Bronchus fibroblast of lung (primary cell): Measurements from ENCODE around the gene UMODL1. TPM values are rescaled to one million over a fixed set of nuclear protein-coding genes. Genes with fewer than 3 reads are reported as not detected.

Experiments
- total RNA-seq: library from RNA; depleted of rRNA; stranded (reverse); fragments of >200 nt; gene quantifications from 2 replicates; pipeline ENCODE4 v1.2.3, GENCODE V29; 2015

The UMODL1 gene
- total RNA-seq = not detected in 2 replicates

GRCh38 chr21:42071146-42071737, at the start of gene UMODL1:
UMODL1 (plus strand) TSS chr21:42071317; CDS start chr21:42071317, 0 bp downstream.

Other genes starting within 250 kb of the UMODL1 start
- gene PRDM15, start 192.0 kb upstream of the UMODL1 start, total RNA-seq = 3.3 and 3.9 TPM in 2 replicates
- 5.7 and 10.9 TPM in 2 replicates for gene C2CD2, start 117.3 kb upstream of the UMODL1 start, total RNA-seq
- gene ZBTB21, start 61.0 kb upstream of the UMODL1 start, total RNA-seq = 4.4 and 7.6 TPM in 2 replicates
- 0.15 and 0.34 TPM in 2 replicates for gene ABCG1, start 147.8 kb downstream of the UMODL1 start, total RNA-seq
- gene TFF3, start 244.1 kb downstream of the UMODL1 start, total RNA-seq = not detected in 2 replicates